Muscle of arm (tissue), 12 donors: ENCODE data around the gene IL1RL1. TPM values are rescaled to one million over a fixed set of nuclear protein-coding genes. Genes with fewer than 3 reads are reported as not detected.

Experiments
- DNase-seq: peaks from one replicate; pipeline ENCODE4 v3.0.0-alpha.2; 2013
- polyA plus RNA-seq, 12 donors: library from polyadenylated mRNA; unstranded; fragments of 120-200 nt; gene quantifications; one replicate each; pipeline ENCODE4 v1.2.1, GENCODE V29; 2013; ENCODE audit not compliant: insufficient read length in 12 of 12

Gene IL1RL1
- polyA plus RNA-seq, 12 donors, result 0.11 to 1.9 (median 0.33) TPM; not detected in 2

DNA sequence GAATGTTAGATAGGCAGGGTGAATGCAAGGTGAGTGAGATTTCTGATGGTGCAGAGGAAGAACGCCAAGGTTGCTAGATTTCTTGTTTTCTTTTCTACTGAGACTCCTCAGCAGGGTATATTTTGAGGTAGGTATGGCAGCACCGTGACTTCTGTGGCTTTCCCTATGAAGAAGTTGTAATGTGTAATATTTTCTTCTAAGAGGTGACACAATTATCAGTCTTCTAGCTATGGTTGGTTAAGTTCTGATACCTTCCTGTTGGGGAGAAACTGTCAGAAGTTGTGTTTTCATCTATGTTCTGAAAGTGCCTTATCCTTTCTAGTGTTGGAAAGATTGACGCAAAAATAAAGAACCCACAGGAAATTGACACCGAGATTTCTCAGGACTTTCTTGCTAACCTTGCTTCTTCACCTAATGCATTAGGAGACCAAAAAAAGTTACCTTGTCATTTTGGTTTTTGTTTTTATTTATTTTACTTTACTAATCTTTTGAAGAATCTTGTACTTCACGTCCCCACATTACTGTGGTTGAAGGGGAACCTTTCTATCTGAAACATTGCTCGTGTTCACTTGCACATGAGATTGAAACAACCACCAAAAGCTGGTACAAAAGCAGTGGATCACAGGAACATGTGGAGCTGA, 56.1 kb downstream of the IL1RL1 start:
- DNase-seq, result no peak

DNA sequence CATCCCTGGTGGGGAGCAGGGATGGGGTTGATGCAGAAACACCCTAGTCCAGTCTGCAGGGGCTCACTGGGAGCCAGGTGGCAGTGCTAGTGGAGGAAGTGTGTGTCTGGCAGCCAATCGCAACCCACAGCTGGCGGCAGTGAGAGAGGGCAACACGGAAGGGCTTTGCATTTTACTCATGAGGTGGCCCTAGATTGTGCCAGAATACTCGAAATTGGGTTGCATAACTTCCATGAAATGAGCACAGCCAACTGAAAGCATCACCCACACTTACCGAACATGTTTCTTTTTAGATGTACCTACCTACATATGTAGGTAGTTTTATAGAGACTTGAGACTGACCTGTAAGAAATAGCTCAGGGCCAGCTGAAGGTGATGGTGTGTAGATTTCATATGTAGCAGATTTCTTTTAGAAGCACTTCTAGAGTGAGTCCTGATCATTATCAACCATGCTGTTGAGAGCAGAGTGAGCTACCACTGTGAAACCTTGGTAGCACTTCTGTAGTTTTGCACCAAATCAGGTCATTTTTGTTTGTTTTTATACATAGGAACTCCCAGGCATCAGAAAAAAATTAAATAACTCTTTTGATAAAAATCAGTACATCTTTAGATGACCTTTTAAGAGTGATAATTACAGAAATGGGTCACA, 57.2 kb downstream of the IL1RL1 start:
- no peak for DNase-seq

DNA sequence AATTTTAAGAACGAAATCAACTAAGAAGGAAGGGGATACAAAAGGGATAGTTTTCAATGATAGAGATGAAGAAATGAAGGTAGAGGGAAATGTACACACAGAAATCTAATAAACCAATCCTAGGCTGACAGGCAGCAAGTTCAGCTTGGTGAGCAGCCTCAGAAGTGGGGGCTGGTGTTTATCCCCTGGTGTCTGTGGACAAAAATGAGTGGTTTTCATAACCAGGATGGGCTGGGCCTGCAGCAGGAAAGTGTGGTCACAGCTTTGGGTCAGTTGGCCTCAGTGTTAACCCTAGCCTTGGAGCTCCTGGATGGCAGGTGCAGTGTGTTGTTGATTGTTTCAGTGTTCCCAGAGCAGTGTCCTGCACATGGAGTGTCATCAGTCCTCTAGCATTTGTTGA, 58.5 kb downstream of the IL1RL1 start:
- no peak for DNase-seq

DNA sequence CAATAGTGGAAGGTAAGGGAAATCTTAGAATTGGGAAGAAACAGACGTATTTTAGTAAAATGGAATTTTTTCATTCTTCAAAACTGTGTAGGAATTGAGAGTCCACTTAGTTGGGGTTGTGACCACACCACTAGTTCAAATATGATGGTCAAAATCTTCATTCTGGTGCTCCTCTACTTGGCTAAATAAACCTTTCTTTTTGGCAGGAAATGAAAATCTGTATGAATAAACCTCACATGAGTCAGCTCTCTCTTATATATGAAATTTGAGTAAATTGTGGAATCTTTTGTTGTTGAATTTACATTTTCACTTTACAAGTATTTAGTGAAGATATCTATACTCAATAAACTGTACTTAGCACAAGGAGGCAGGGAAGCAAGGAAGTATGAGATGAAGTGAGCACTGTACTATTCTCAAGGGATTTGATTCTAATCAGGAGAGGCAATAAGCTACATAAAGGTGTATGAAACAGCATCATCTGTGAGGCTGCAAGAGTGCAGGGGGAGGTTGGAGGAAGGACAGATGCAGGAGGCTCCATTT, 64.8 kb downstream of the IL1RL1 start:
- no peak for DNase-seq

DNA sequence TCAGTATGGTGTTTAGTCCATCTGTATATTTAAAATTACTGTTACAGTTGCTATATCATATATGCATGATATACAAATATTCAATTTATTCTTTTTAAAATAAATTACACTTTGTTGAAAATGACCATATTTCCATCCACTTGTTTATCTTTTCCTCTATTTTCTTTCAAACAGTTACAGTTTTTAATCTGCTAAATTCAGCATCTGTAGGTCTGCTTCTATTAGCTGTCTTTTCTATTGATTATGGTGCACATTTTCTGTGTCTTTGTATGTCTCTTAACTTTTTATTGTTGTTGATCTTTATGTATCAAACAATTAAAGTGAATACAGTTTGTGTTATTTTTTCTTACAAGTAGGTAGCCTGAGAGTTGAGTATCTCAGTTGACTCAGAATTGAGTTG, 72.4 kb downstream of the IL1RL1 start:
- no peak for DNase-seq

DNA sequence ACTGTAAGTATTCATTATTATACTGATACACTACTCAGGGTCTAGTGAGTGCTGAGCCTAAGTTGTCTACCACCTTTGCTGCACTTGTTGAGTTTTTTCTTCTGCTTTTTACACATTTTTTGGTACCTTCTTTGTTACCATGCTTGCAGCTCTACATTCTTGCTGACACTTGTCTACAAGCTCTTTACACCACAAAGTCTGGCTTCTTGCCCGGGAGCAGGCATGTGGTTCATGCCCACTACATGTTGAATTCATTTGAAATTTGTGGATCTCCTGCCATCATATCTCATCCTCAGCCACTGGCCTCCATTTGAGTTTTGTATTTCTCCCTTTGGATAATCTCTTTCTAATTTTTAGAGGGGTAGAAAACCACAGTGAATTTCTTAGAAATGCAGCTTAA, 74.2 kb downstream of the IL1RL1 start:
- DNase-seq, result no peak

DNA sequence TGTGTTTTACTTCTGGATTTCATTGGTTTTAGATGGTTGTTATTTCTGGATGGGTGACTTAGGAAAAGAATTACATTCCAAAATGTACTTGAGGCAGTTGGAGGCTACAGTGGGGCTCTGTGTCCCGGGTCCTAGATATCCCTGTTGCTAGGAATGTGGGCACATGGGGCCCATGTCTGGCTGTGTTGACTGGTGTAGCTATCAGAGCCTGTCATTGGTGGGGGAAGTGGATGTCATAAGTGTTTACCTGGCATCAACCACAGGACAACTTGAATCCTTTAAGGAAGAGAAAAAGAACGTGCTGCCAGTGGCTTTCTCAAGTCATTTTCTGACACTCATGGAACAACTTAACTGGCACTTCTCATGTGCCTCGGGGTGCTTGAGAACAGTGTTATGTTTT, 74.6 kb downstream of the IL1RL1 start:
- no peak for DNase-seq

DNA sequence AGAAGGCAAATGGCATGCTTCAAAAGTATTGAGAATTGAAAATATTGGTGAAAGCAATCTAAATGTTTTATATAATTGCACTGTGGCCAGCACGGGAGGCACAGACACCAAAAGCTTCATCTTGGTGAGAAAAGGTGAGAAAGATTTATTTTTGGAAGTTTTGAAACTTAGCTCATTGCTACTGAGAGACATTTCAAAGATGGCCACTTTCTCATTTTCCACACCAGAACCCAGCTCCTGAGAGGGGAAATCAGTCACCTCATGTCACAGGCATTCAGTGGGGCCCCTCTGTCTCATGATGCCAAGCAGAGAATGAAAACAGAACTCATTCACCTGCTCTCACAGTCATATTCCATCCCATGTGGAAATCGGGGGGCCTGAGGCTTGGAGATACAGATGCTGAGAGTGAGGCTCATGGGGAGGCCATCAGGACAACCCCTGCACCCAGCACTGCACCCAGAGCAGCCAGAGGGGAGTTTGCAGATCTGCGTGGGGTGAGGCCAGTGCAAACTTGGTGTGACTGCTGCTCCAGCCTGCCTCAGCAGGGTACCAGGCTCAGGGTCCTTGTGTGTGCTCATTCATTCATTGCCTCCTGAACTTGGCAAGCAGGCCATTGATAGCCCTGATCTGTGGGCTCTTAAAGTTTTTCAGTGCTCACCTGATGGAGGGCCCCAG, 75.6 kb downstream of the IL1RL1 start:
- DNase-seq, result no peak

DNA sequence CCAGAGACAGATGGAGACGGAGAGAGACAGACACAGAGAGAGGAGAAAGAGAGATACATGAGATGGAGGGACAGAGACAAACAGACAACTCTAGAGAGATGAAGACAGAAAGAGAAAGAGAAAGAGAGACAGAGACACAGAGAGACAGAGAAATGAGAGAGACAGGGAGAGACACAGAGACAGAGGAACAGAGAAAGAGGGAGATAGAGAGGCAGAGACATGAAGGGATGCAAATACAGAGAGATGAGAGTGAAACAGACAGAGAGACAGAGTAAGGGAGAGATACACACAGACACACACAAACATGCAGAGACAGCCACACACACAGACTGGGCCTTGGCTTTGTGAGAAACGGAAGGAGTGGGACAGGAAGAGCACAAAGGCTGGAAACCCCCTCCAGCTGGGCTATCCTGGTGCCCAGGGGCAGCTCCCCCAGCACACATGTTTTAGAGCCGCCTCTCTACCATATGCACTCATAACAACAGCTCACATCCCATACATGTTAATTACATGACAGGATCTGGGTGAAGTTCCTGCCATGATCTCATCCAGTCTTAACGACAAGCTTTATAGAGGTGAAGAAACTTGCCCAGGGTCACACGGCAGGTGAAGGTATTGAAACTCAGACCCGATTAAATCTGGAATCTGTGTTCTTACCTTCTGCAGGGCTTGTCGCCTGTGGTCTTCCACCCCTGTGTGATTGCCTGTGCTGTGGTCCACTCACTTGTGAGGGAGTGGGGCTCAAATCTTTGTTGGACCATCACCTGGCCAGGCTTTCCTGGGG, 76.6 kb downstream of the IL1RL1 start:
- no peak for DNase-seq

DNA sequence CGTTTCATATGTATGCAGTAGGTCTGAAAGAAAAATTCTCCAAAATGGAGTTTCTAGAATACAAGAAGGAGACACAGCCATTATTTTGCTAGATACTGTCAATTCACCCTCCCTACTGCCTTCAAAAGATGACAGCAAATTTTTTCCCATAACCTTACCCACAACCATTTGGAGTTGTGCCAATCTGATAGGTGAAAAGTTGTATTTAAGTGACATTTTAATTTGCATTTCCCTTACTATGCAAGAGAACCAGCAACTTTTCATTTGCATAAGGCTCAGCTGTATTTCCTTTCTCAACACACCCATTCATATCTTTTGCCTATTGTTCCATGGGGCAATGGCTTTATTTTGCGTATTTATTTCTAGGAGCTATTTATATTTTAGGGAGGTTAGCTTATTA, 80.2 kb downstream of the IL1RL1 start:
- no peak for DNase-seq

DNA sequence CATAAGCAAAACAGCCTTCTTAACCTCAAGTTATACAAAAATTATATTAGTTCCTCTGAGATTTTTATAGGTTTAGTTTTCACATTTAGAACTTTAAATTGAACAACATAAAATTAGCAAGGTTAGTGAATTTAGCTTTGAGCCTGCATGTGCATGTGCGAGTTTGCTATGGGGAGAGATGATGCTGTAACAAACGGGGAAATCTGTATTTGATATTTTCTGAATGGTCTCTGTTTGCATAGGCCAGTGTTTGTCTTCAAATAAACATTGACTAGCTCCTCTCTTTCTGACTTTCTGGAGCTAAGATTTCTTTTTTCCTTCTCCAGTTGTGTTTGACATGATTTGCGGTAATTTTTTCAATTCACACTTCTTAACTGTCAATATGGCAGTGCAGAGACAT, 80.7 kb downstream of the IL1RL1 start:
- no peak for DNase-seq

DNA sequence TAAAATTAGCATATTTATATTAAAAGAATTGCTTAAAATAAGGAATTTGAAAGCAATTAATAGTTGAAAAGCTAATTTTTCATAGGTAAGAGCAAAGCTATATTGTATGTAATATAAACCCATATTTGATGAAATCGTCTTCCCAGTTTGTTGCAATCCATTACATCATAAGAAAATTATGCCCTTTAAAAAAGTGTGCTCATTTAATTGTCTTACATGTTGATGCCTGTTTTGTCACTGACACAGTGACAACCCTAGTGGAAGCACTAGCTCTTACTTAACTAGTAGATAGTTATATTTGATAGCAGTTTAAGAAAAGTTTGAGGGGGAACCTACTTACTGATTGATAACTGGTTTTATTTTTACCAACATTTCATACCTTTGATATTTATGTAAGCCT, 81.6 kb downstream of the IL1RL1 start:
- no peak for DNase-seq

DNA sequence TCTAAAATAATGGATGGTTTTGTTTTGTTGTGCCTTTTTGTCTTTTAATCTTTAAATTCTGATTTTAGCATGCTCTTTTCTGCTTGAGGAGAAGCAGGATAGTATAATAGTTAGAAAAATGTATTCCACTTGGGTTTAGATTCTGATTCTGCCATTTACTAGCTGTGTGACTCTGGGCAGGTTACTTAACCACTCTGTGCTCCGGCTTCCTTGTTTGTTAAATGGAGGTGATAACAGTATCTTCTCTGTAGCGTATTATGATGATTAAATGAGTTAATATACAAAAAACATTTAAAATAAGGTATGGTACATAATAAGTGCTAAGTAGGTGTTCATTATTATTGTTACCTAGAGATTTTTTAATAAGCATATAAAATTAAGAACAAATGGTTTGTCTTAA, 84.6 kb downstream of the IL1RL1 start:
- DNase-seq, result no peak

DNA sequence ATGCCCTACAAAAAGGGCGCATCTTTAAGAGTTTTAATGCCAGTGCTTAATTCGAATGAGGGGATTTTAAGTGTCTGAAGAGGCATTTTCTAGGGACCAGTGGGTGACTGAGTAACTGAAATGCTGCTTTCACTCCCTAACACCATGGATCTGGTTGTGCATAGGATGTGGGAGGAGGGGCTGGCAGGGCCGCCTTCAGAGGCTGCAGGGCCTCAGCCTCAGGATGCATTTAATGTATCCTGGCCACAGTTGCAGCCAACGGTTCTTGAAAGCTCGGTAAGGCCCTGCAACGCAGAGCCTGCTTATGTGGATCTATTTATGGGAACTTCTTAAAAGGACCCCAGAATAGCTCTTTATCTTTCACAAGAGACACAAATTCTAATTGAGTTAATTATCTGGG, 85.8 kb downstream of the IL1RL1 start:
- DNase-seq, result no peak

DNA sequence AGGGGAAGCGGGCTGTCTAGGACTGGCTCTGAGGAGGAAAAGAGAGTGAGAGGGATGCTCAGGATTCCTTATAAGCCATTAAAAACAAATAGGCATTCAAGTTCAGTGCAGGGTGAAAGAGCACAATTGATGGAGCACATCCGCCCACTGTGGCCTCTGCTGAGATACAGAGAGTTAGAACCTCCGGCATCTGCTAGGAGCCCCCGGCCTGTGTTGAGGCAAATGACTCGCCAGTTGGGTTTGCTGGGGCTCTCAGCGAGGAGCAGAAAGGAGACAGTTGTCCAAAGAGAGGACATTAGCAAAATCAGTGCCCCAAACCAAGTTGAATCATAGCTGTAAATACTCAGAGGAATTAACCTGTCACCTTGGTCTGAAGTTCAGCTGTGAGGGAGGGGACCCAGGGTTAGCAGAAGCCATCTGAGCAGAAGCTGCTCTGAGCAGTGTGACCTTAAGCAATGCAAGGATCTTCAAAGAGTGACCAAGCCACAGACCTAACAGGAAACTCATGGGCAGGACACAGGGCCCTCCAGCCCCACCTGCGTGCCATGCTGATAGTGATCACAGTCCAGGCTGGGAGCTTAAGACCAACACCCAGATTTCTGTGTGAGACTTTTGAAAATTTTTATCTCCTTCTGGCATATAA, 88.3 kb downstream of the IL1RL1 start:
- DNase-seq, result no peak

DNA sequence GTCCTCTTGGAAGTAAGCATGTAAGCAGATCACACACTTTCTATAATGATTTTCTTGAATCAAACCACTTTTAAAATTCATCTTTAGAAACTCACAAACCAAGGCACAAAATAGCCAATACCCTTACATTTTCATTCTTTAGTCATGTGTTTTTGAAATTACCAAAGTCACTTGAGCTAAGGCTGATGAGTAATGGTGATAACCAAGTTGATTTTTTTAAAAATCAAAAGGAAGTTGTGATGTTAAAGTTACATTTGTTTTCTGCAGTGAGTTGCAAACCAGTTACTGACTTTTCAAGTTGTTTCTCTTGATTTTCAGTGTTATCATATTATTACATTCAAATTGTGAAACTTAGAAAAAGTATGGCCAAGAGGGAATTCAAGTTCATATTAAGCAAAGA, 90.1 kb downstream of the IL1RL1 start:
- no peak for DNase-seq

Other genes with a start within 250 kb of the IL1RL1 start
- gene IL1R1, start 168.8 kb upstream of the IL1RL1 start, polyA plus RNA-seq, result 10 to 100 TPM in 9 of 12 donors, 1 to 10 TPM in 2, not detected in 1; 9.1 to 28.1 (median 11.7) TPM
- gene IL1RL2, start 124.5 kb upstream of the IL1RL1 start, polyA plus RNA-seq, result 1 to 10 TPM in 1 of 12 donors, under 1 TPM in 9, not detected in 2; 0.07 to 2.2 (median 0.32) TPM
- 1 to 10 TPM in 3 of 12 donors, under 1 TPM in 7, not detected in 2; 0.32 to 7.2 (median 0.86) TPM for gene IL18R1, start 44.2 kb downstream of the IL1RL1 start, polyA plus RNA-seq
- under 1 TPM in 10 of 12 donors, not detected in 2; 0.08 to 0.91 (median 0.33) TPM for gene IL18RAP, start 111.6 kb downstream of the IL1RL1 start, polyA plus RNA-seq
- under 1 TPM in 5 of 12 donors, not detected in 7; 0.04 to 0.97 (median 0.16) TPM for gene SLC9A4, start 161.7 kb downstream of the IL1RL1 start, polyA plus RNA-seq